AG09319 (cell line): Measurements from ENCODE around the gene ULK4.

Experiments used
- DNase-seq: peaks from one replicate; pipeline ENCODE4 v3.0.0-alpha.2; 2010; ENCODE audit warnings: low read depth; ENCODE audit errors: extremely low read depth
- CTCF ChIP-seq: IDR thresholded peaks from 2 replicates; pipeline ENCODE4 v1.5.1; 2011; ENCODE audit warnings: low read depth, mild to moderate bottlenecking, inconsistent platforms, low read length, moderate library complexity

ULK4 gene

GRCh38 chr3:41259449-41260062 lies 702.3 kb downstream of the ULK4 start:
- no peak for DNase-seq
- no peak for TF ChIP-seq CTCF

GRCh38 chr3:41258239-41258800 lies 703.6 kb downstream of the ULK4 start:
- DNase-seq: no peak
- no peak for TF ChIP-seq CTCF

- no peak for DNase-seq
- TF ChIP-seq CTCF: no peak
Measured at GRCh38 chr3:41251593-41251992, 710.3 kb downstream of the ULK4 start.

- TF ChIP-seq CTCF: no peak
- DNase-seq: no peak
Measured at GRCh38 chr3:41250825-41251224, 711.1 kb downstream of the ULK4 start.

- TF ChIP-seq CTCF: no peak
- DNase-seq: no peak
Measured at GRCh38 chr3:41249318-41249717, 712.6 kb downstream of the ULK4 start.

- DNase-seq: no peak
Measured at GRCh38 chr3:41248525-41248924, 713.4 kb downstream of the ULK4 start.

More at GRCh38 chr3:41248525-41248924, 713.4 kb downstream of the ULK4 start:
- TF ChIP-seq CTCF: no peak
